ENCODE measurements around the gene TNS1.

GRCh38 chr2:217868911-217869334, 133.9 kb downstream of the TNS1 start:
- TF ChIP-seq, protein P1, sequence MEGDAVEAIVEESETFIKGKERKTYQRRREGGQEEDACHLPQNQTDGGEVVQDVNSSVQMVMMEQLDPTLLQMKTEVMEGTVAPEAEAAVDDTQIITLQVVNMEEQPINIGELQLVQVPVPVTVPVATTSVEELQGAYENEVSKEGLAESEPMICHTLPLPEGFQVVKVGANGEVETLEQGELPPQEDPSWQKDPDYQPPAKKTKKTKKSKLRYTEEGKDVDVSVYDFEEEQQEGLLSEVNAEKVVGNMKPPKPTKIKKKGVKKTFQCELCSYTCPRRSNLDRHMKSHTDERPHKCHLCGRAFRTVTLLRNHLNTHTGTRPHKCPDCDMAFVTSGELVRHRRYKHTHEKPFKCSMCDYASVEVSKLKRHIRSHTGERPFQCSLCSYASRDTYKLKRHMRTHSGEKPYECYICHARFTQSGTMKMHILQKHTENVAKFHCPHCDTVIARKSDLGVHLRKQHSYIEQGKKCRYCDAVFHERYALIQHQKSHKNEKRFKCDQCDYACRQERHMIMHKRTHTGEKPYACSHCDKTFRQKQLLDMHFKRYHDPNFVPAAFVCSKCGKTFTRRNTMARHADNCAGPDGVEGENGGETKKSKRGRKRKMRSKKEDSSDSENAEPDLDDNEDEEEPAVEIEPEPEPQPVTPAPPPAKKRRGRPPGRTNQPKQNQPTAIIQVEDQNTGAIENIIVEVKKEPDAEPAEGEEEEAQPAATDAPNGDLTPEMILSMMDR (conservative IDR thresholded peaks at IDR 0.05; ENCODE audit: low read length), result no peak
- TF ChIP-seq EZH2phosphoT487 (IDR thresholded peaks at IDR 0.05; ENCODE audit: borderline replicate concordance), result no peak

Measured in Loucy (cell line).